ENCODE data around the gene KLHL2. TPM values are rescaled to one million over a fixed set of nuclear protein-coding genes. Genes with fewer than 3 reads are reported as not detected.

Gene KLHL2
- total RNA-seq, 1 donor from 2014 or later: 8.4 TPM

DNA sequence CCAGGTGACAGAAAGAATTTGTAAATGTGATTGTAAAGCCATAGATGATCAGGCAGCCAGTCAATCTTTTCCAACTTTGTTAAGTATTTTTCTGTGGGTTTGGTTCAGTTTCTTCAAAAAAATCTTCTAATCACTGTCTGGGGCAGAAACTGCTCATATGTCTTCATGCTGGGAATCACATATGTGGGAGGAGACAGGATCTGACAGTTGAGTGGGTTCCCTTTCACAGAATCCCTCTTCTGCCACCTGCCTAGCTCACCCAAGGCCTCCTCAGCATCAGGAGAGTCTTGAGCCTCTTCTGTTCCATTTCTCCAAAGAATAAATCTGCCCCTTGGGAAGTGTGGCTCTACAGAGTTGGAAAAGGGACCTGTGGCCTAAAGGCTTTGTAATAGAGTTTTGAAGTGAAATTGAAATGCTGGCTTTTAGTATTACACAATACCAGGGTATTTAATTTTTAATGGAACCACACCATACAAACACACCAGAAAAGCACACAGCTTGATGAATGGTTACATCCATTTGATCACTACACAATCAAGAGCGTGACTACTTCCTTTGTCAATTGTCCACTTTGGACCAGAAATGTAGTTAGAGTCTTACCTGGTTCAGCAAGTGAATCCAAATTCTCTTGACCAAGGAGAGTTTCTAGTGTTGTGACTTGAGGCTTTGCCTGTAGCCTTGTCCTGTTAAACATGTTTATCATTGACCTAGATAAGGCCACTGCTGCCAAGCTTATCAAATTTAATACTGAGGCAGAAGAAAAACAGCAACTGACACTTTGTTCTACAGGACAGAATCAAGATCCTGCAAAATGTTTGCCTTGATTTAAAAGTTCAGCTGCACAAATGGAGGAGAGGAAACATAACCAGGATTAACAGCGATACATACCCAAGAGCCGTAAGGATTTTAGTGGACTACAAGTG is 140.5 kb downstream of the KLHL2 start:
- Histone ChIP-seq H3K9me3 (replicated peaks) (no peaks in the 10 kb centered on the region), H3K36me3 (no peaks in the 10 kb centered on the region), H3K27me3 (ENCODE audit: low read depth) (peaks cover 6% of the 10 kb centered on the region), H3K4me1 (no peaks in the 10 kb centered on the region), H3K27ac (replicated peaks) (no peak overlapping the region), H3K4me3 (no peak overlapping the region)
- intact Hi-C loops (cut with micrococcal nuclease): no loop called here
- TF ChIP-seq, protein P1, sequence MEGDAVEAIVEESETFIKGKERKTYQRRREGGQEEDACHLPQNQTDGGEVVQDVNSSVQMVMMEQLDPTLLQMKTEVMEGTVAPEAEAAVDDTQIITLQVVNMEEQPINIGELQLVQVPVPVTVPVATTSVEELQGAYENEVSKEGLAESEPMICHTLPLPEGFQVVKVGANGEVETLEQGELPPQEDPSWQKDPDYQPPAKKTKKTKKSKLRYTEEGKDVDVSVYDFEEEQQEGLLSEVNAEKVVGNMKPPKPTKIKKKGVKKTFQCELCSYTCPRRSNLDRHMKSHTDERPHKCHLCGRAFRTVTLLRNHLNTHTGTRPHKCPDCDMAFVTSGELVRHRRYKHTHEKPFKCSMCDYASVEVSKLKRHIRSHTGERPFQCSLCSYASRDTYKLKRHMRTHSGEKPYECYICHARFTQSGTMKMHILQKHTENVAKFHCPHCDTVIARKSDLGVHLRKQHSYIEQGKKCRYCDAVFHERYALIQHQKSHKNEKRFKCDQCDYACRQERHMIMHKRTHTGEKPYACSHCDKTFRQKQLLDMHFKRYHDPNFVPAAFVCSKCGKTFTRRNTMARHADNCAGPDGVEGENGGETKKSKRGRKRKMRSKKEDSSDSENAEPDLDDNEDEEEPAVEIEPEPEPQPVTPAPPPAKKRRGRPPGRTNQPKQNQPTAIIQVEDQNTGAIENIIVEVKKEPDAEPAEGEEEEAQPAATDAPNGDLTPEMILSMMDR (IDR thresholded peaks at IDR 0.05; ENCODE audit: borderline replicate concordance): no peak
- DNase-seq: no peak

DNA sequence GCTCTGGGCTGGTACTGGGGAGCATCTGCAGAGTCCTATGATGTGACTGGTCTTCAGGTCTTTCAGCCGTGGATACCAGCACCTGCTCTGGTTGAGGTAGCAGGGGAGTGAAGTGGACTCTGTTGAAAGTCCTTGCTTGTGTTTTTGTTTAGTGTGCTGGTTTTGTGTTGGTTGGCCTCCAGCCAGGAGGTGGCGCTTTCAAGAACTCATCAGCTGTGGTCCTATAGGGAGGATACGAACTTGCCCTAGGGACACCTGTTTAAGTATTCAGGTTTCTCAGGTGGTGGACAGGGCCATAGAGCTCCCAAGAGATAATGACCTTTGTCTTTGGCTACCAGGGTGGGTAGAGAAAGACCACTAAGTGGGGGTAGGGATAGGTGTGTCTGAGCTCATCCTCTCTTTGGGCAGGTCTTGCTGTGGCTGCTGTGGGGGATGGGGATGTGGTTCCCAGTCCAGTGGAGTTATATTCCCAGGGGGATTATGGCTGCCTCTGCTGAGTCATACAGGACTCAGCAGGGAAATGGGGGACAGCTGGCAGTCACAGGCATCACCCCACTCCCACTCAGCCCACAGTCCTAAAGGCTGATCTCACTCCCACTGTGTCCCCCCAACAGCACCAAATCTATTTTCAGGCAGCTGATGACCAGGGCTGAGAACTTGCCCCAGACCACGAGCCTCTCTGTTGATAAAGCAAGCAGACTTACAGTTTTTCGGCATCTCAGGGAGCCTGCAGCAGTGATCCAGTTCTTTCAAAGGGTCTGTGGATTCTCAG is 144.2 kb downstream of the KLHL2 start:
- H3K9me3 ChIP-seq (replicated peaks): no peaks in the 10 kb centered on the region
- TF ChIP-seq, protein P1 (IDR thresholded peaks at IDR 0.05; ENCODE audit: borderline replicate concordance): no peak
- no peaks in the 10 kb centered on the region for H3K4me1 ChIP-seq
- no peak for DNase-seq
- peaks cover 6% of the 10 kb centered on the region for H3K27me3 ChIP-seq (ENCODE audit: low read depth)
- H3K36me3 ChIP-seq: no peaks in the 10 kb centered on the region
- intact Hi-C loops (cut with micrococcal nuclease): no loop called here
- no peak overlapping the region for H3K27ac ChIP-seq (replicated peaks)
- no peak overlapping the region for H3K4me3 ChIP-seq

DNA sequence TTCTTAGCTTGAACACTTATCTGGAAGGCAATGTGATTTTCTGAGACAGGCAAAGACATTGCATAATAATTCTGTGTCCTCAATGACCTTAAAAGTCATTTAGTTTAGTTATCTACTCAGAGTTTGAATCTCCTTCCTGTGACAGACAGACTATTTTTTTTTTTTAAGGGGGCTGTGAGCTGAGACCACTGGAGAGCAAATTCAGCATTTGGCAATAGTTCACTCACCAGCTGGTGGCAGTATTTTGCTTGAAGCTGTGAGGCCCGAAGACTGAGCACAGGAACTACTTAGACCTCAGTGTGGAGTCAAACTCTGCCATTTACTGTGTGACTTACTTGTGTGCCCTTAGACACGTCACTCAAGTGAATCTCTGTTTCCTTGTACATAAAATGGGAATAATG is 148.5 kb downstream of the KLHL2 start:
- intact Hi-C loops (cut with micrococcal nuclease): no loop called here
- DNase-seq: no peak
- TF ChIP-seq, protein P1 (IDR thresholded peaks at IDR 0.05; ENCODE audit: borderline replicate concordance): peak; percentile 62
- Histone ChIP-seq H3K36me3 (no peaks in the 10 kb centered on the region), H3K4me3 (no peak overlapping the region), H3K27me3 (ENCODE audit: low read depth) (peaks cover 16% of the 10 kb centered on the region), H3K4me1 (no peaks in the 10 kb centered on the region), H3K27ac (replicated peaks) (no peak overlapping the region), H3K9me3 (replicated peaks) (no peaks in the 10 kb centered on the region)

DNA sequence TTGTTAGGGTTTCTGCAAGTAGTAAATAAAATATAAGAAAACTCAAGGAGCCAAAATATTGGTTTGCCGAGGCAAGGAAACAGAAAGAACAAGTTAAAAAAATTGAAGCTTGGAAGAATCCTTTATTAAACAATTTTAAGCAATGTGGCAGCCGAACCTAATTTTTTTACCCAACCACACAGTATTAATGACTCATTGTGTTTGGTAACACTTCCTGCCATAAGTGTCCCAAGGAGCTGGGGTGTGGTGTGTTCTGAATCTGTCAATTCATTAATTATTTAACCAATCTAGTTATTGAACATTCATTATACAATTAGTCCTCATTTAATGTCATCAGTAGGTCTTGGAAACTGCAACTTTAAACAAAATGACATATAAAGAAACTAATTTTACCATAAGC is 152.1 kb downstream of the KLHL2 start:
- no peaks in the 10 kb centered on the region for H3K36me3 ChIP-seq
- TF ChIP-seq, protein P1 (IDR thresholded peaks at IDR 0.05; ENCODE audit: borderline replicate concordance): no peak
- H3K4me3 ChIP-seq: no peak overlapping the region
- H3K27ac ChIP-seq (replicated peaks): no peak overlapping the region
- no peaks in the 10 kb centered on the region for H3K4me1 ChIP-seq
- peaks cover 10% of the 10 kb centered on the region for H3K27me3 ChIP-seq (ENCODE audit: low read depth)
- no peaks in the 10 kb centered on the region for H3K9me3 ChIP-seq (replicated peaks)
- intact Hi-C loops (cut with micrococcal nuclease): no loop called here
- DNase-seq: no peak

DNA sequence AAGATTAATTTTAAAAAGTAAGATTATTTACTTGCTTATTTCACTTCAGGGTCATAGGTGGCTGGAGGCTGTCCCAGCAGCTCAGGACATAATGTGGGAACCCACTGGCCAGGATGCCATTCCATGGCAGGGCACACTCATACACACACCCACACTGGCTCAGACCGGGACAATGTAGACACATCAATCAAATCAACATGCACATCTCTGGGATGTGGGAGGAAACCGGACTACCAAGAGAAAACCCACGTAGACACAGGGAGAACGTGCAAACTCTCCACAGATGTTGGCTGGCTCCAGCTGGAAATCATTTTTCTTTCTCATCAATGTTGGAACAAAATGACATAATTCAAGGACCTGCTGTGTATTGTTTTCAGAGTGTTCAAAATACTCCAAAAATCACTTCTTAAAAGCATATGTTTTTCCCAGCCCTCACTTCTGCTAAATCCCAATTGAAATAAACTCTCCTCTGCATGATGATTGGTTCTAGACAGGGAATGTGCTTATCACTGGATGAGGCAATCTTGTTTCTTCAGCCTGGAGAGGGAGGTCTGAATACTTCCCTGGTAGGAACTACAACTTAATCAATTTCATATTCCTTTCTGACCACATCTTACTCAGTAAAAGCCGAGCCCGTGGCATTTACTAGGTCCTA is 152.8 kb downstream of the KLHL2 start:
- Histone ChIP-seq H3K9me3 (replicated peaks) (no peaks in the 10 kb centered on the region), H3K4me1 (no peaks in the 10 kb centered on the region), H3K36me3 (no peaks in the 10 kb centered on the region), H3K27ac (replicated peaks) (no peak overlapping the region), H3K27me3 (ENCODE audit: low read depth) (peaks cover 10% of the 10 kb centered on the region), H3K4me3 (no peak overlapping the region)
- intact Hi-C loops (cut with micrococcal nuclease): no loop called here
- TF ChIP-seq, protein P1 (IDR thresholded peaks at IDR 0.05; ENCODE audit: borderline replicate concordance): no peak
- no peak for DNase-seq

All from left ventricle myocardium inferior (tissue), 1 donor.